ENCODE measurements around the gene JADE2.

The JADE2 gene

DNA sequence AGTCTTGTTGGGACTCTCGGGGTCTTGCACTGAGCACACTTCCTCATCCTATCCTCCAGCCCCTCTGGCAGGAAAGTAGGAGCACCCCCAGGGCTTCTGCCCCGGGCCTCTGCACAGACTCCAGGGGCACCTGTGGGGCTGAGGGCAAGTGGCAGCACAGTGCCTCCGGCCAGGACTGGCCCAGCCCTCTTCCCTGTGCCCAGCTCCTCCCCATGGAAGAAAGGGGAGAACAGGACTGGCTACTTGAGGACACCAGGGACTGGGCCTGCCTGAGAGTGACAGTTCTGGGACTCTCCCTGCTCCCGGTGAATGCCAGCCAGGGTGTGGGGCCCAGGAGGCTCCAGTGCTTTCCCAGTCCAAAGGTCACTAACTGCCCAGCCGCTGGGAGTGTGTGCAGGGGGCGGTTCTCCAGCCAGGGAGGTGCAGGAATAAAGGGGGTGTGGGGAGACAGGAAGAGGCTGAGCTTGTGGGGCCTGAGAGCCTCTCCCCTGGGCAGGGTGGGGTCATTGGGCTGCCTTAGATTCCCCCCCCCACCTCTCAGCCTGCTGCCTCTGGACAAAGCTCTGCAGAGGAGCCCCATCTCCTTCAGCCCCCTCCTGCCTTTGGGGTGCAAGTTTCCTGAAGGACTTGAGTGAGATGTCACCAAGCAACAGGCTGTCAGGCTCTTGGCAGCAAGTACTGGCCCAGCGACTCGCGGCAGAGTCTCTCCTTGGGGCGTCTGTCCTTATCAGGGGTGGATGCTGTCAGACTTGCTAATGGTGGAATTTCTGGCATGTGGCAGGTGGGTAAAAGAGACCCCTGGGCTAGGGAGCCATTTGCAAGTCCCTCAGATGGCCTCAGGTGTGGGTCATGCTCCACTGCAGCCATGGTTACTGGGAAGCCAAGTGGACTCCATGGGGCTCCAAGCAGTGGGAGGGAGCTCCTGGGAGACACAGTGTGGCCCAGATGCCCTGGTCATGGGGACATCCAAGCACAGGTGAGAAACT, 19.1 kb upstream of the JADE2 start:
- Histone ChIP-seq H3K4me1 (ENCODE audit: control insufficient read depth in 1 of 2, insufficient read depth in 1 of 2, low read depth in 1 of 2, low read length in 1 of 2) (peaks cover 20 to 22% of the 10 kb centered on the region in 2 experiments), H3K27ac (no peak overlapping the region), H3K4me3 (ENCODE audit: low read depth in 1 of 2, low read length in 1 of 2) (no peak overlapping the region), H3K9me3 (no peaks in the 10 kb centered on the region), H3K36me3 (no peaks in the 10 kb centered on the region), H3K27me3 (no peaks in the 10 kb centered on the region)
- TF ChIP-seq CTCF (IDR thresholded peaks at IDR 0.05): no peak

DNA sequence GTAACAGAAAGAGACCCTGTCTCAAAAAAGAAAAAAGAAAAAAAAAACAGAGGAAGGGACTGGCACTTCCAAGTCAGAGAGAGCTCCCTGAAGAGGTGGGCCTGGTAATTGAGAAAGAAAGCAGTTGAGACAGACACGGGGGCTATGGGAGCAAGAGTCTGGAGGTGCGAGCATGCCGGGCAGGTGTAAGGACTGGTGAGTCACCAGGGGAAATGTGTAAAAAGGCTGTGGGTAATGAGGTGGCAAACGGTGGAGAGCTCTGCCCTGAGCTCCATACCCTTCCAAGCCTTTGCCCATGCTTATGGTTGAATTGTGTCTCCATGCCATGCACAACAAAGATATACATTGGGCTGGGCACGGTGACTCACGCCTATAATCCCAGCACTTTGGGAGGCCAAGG, 18.0 kb upstream of the JADE2 start:
- Histone ChIP-seq H3K4me1 (ENCODE audit: control insufficient read depth in 1 of 2, insufficient read depth in 1 of 2, low read depth in 1 of 2, low read length in 1 of 2) (peaks cover 20 to 22% of the 10 kb centered on the region in 2 experiments), H3K27me3 (no peaks in the 10 kb centered on the region), H3K27ac (no peak overlapping the region), H3K4me3 (ENCODE audit: low read depth in 1 of 2, low read length in 1 of 2) (no peak overlapping the region), H3K36me3 (no peaks in the 10 kb centered on the region), H3K9me3 (no peaks in the 10 kb centered on the region)
- no peak for TF ChIP-seq CTCF (IDR thresholded peaks at IDR 0.05)

GRCh38 chr5:134508521-134509195, 16.8 kb upstream of the JADE2 start:
- Histone ChIP-seq H3K9me3 (no peaks in the 10 kb centered on the region), H3K4me3 (ENCODE audit: low read depth in 1 of 2, low read length in 1 of 2) (no peak overlapping the region), H3K27ac (no peak overlapping the region), H3K27me3 (no peaks in the 10 kb centered on the region), H3K4me1 (ENCODE audit: control insufficient read depth in 1 of 2, insufficient read depth in 1 of 2, low read depth in 1 of 2, low read length in 1 of 2) (peaks cover 10% of the 10 kb centered on the region in 2 experiments), H3K36me3 (no peaks in the 10 kb centered on the region)
- TF ChIP-seq CTCF (IDR thresholded peaks at IDR 0.05): no peak

GRCh38 chr5:134509308-134510040, 16.0 kb upstream of the JADE2 start:
- Histone ChIP-seq H3K9me3 (no peaks in the 10 kb centered on the region), H3K27ac (no peak overlapping the region), H3K36me3 (no peaks in the 10 kb centered on the region), H3K4me1 (ENCODE audit: control insufficient read depth in 1 of 2, insufficient read depth in 1 of 2, low read depth in 1 of 2, low read length in 1 of 2) (peaks cover 1 to 2% of the 10 kb centered on the region in 2 experiments), H3K27me3 (no peaks in the 10 kb centered on the region), H3K4me3 (ENCODE audit: low read depth in 1 of 2, low read length in 1 of 2) (no peak overlapping the region)
- no peak for TF ChIP-seq CTCF (IDR thresholded peaks at IDR 0.05)

- Histone ChIP-seq H3K27ac (no peak overlapping the region), H3K36me3 (no peaks in the 10 kb centered on the region), H3K4me1 (ENCODE audit: control insufficient read depth in 1 of 2, insufficient read depth in 1 of 2, low read depth in 1 of 2, low read length in 1 of 2) (no peaks in the 10 kb centered on the region)
Observed at GRCh38 chr5:134510970-134511795, 14.3 kb upstream of the JADE2 start.

More at GRCh38 chr5:134510970-134511795, 14.3 kb upstream of the JADE2 start:
- TF ChIP-seq CTCF (IDR thresholded peaks at IDR 0.05): no peak
- Histone ChIP-seq H3K27me3 (no peaks in the 10 kb centered on the region), H3K9me3 (no peaks in the 10 kb centered on the region), H3K4me3 (ENCODE audit: low read depth in 1 of 2, low read length in 1 of 2) (no peak overlapping the region)

Measured in neutrophil (primary cell).